NCI-H1417 treated with DMSO at 0.1 percent for 48 hours (cell line): ENCODE data around the gene PHKB.

Experiments
- DNase-seq: peaks from one replicate; lab custom pipeline; 2025; lab: John Stamatoyannopoulos, UW

The PHKB gene

DNA sequence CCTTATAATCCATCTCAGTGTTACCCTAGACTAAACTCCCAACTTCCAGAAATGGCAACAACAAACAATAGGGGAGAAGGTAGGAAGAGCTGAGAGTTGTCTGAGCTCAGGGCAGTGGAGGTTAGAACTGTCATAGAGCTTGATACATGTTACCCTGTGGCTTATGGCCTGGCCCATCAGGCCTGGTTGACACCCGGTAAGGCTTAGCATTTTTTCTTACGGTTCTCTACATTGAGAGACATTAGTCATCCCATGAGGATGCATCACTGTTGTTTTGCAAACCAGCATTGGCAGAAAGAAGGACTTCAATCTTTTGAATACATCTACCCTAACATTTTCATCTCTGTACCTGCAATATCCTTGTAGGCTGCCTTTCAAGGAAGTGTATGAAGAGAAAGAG is 226.6 kb downstream of the PHKB start:
- DNase-seq = no peak

DNA sequence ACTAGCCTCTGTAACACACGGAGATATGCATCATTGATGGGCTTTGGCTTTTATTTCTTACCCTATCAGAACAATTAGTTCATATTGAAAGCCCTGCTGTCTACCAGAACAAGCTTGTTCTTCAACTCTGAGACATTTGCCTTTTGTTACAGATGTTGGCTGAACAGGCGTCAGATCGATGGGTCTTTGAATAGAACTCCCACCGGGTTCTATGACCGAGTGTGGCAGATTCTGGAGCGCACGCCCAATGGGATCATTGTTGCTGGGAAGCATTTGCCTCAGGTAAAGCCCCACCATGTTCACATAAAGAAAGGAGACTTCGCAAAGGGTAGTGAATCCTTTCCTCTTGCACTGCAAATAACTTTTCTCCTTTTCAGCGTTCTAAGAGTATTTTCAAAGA is 232.1 kb downstream of the PHKB start:
- no peak for DNase-seq

DNA sequence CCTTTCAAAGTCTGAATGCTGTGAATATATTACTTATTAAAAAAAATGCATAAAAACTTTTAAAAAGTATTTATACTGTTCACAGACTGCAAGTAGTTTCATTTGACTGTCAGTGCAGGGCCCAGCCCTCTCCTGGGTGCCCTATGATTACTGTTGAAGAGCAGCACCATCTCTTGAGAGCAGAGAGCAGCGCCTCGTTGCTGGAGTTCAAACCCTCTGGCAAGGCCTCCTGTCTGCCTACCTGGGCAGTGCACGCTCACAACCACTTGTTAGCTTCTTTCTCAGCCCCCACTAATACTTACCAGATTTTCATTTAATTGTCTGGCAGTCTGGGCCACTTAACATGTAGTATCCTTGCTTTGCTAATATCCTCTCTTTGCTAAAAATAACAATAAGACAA is 233.4 kb downstream of the PHKB start:
- no peak for DNase-seq

DNA sequence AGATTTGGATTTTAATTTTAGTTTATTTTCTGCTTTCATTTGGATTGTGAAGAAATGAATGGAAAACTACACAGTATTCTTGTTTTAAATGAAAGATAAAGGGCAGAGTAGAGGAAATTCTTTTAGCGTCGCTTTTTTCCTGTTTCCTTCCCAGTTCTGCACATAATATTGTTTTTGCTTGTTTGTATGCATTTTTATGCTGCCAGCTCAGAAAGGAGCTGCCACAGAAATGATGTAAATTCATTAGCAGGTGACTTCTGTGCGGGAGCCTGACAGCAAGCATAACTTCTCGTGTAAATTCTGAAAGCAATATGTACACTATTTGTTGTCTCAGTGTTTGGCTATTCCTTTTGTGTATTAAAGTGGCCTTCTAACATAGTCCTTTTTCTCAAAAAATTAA is 234.6 kb downstream of the PHKB start:
- no peak for DNase-seq

DNA sequence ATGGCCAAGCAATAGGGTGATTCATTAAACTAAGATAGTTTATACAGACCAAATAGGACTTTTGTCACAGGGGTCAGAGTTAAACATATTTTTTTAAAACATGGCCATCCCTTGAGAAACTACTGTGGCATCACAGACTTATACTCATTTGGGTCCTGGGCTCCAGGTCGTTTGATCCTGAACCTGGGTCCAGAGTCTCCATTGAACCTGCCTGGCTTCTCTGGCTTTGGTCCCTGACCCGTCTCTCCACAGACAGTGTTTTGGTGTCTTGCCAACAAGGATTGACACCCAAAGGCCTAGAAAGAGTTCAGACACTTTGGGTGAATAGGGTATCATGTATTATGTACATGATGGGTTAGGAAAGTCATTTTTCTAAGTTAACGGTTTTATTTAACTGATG is 236.7 kb downstream of the PHKB start:
- no peak for DNase-seq

DNA sequence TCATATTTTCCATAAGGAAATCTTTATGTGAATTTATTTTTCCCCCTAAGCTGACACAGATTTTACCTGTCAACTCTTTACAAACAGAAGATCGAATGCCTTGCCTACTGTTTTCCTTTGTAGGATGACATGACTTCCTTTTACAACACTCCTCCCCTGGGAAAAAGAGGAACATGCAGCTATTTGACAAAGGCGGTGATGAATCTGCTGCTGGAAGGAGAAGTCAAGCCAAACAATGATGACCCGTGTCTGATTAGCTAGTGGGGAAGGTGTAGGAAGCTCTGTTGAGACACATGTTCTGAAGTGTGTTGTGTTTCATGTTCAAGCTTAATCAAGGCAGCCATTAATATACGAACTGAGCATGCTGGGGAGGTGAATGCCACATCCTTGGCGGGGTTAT is 238.0 kb downstream of the PHKB start:
- DNase-seq = no peak

DNA sequence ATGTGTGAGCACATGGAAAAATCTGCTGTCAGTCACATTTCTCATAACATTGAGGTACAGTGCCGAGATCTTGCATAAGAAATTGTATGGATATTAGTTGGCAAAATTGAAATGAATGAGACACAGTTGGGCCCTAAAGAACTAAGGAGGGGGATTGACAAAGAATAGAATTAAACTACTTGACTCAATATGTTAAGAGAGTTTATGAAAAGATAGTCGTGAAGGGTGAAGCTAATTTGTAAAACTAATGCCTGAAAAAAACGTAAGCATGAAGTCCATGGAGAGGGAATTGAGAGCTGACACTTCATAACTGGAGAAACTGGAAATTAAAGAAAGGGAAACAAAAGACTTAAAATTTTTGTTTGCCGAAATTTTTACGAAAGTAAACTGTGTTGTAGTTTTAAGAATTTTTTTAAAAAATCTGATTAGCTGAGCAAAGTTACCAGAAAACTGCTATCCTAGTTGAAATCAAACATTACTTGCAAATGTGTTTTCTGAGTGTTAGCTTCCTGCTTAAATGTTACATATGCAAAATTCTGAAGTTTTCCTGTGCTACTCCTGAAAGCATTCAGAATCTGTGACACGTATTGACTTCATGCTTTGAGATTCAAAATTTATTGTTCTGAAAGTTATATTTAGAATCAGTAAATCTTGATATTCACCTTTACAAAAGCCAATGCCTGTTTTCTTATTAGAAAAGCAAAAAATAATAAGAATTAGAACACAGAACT is 239.9 kb downstream of the PHKB start:
- no peak for DNase-seq

DNA sequence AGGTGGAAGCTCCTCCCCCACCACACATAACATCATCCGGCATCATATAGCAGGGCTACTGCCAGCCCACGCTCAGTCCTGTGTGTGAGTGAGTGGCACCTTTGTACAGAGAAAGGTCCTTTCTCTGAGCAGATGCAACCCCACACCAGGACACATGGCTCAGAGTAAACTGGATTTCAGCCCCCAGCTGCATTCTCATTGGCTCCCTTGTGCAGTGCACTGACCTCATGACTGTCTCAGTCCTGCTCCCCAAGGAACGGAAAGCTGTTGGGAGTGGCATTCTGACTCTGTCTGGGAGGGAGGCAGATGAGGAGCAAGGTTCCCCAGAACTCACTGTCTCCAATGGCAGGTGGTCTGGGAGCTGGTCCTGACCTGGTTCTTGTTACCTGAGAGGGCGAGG is 244.1 kb downstream of the PHKB start:
- no peak for DNase-seq

DNA sequence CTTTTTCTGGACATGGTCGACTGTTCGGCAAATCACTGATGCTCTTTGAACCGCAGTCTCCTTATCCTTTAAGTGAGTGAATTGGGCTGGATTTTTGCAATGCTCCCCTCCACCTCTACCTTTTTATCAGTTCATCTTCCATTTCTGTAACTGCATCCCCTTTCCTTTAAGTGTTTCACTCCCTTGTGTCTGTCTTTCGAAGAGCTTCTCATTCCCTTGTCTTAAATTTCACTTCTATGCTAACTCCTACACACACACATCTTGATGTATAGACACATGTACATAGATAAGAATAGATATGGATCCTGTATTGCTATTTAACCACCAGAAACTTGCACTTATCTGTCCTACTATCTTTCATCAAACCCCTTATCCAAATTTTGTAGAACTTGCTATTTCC is 250.7 kb downstream of the PHKB start:
- no peak for DNase-seq

DNA sequence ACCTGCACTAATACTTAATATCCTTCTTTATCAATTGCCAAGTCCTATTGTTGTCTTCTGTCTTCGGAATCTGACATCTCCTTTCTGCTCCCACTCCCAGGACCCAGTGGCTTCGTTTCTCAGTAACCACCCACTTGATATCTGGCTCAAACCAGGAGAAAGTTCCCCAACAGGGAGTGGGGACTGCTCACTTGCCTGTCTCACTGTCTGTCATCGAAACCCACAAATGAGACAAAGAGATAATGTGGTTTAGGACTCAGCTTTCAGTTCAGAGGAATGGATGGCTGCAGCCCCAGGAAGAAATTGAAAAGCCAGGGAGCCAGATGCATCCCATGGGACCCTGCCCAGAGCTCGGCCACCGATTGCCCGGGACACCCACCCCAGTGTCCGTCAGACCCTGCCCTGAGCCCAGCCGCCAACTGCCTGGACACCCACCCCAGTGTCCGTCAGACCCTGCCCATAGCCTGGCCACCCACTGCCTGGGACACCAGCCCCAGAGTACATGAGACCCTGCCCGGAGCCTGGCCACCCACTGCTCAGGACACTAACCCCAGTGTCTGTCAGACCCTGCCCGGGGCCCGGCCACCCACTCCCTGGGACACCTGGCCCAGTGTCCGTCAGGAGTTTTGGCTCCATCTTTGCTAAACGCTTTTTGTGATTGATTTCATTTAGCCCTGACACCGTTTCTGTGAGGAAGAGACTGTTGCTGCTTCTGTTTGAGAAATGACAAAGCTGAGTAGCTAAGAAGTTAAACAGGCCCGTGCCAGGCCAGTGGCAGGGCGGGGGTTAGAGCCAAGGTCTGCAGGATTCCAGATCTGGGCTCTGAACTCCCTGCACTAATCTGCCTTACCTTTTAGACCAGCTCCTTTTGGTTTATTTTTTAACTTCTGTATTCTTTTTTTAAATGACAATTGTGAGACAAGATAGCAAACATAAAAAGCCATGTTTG is 251.4 kb downstream of the PHKB start:
- no peak for DNase-seq

DNA sequence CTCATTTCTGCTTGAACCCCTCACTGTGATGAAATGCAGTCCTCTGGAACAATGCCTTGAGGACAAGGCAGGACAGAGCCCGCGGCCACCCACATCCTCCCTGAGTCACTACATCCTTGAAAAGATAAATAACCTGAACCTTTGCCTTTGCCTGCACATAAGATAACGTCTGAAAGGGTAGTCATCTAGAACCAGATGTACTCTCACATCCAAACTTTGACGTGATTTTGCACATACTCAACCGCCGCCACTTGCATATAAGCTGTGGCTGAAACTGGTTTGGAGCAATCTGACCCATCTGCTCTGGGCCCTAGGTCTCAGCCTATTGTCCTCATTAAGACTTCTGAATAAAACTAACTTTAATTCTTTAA is 252.1 kb downstream of the PHKB start:
- no peak for DNase-seq

DNA sequence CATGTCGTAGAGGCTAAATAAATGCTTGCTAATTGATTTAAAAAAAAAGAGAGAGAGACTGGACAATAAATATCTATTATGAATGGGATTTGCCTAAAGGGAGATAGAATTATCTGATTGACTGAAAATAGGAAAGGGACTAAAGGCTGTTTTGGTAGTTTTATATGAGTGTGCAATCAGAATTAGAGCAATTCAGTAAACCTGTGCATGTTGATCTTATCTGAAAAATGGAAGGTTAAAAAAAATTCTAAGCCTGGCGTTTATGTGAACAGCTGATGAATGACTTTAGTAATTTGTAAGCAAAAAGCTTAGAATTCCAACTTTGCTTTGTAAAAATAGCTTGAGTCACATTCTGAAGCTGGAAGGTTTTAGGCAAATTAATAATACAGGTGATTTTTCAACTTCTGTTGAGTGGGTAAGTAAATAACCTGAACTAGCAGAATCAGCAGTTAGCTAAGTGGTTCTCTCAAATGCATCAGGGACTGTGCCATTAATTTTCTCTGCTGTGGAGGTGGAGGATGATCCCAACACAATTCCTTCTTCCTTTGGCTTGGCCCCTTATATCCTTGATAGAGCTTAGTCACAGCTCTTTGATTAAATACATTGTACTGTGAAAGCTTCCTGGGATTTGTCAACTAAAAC is 254.4 kb downstream of the PHKB start:
- DNase-seq = no peak

DNA sequence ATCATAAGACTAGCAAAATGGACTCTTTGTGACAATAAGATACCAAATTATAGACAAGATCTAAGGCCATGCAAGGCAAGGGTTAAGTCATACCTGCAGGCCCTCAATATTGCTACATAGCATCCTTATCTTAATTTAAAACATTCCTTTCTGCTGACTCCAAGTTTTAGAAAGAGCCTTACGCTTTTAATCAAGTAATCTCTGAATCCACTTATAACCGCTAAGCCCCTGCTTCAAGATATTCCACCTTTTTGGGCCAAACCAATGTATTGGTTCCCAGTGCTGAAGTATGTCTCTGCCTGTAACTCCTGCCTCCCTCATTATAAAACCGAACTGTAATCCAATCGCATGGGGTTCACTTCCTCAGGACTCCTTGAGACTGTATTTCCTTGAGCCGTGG is 255.4 kb downstream of the PHKB start:
- no peak for DNase-seq

DNA sequence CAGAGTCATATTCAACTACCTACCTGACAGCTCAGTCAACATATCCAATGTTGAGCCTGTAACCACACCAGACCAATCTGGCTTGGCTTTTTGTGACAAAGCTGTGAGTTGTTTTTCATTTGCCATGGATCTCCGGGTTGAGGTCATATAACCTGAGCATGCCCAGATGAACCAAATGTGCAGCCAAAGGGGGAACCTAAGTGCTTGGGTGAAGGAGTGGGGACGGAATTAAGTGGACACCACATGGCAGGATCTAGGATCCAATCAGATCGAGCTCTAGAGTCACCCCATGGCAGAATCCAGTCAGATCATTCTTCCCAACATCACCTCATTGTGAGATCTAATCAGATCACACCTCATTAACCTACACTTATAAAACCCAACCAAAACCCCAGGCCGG is 258.6 kb downstream of the PHKB start:
- no peak for DNase-seq

DNA sequence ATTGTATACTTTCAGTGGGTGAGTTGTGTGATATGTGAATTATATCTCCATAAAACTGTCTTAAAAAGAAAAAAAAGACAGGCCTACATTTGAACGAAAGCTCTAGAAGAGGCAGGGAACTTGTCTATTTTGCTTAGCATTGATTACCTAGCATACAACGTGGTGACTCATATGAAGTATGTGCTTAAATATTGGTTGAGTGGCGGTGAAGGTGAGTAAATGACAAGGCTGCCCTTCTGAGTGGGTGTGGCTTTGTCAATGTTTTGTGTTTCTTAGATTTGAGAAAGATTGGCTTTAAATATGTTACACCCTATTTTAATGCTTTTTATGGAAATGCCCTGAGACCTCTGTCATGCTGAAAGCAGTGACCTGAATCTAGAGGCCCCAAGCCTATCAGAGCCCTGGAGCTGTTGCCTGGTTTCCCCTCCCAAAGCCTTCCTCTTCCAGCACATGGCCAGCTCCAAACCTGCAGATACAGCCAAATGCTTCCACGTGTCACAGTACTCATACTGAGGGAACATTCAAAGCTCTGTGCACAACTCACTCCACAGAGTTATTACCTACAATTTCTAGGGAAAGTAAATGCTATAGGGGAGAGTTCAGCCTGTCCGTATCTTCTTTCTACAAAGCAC is 260.0 kb downstream of the PHKB start:
- no peak for DNase-seq

DNA sequence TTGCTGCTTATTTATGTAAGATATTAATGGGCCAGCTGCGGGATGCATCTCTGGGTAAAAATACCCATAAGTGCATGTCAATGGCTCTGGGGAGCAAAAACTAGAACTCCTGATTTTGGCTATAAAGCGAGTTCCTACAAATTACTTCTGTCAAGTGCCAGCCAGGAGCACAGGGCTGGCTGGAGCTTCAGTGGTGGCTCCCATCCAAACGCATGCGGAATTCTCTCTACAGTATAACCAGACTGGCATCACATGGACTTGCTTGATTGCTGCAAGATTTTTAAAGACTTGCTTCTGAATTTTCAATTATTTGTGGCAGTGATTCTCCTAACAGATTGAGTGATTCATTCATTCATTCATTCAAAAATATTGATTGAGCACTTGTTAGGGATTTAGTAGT is 260.9 kb downstream of the PHKB start:
- no peak for DNase-seq

DNA sequence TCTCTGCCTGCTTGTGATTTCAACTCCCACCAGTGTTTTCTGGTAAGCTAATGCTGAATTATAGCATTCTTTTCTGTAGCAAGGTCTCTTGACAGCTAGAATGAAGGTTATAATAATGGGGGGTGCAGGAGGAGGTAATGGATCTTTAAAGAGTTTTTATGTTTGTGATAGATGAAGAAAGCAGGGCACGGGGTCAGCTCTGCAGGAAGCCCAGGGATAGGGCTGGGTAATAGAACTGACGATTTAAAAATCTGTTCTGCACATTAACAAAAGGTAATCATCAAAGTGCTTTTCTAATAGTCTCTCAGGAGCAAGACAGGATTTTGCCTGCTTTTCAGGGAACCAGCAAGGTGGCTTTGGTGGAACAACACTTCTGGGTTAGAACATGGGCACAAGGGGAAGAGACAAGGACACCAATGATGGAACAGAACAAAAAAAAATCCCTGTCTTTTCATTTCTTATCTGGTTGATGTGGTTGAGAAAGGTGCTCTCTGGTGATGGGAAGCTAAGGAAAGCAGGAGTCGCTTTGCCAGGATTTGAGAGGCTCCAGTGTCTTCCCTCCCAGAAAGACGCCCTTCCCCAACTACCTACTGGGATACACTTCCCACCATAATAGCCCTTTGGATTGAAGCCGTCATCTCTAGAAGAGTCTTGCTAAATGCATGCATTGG is 263.1 kb downstream of the PHKB start:
- DNase-seq = no peak

DNA sequence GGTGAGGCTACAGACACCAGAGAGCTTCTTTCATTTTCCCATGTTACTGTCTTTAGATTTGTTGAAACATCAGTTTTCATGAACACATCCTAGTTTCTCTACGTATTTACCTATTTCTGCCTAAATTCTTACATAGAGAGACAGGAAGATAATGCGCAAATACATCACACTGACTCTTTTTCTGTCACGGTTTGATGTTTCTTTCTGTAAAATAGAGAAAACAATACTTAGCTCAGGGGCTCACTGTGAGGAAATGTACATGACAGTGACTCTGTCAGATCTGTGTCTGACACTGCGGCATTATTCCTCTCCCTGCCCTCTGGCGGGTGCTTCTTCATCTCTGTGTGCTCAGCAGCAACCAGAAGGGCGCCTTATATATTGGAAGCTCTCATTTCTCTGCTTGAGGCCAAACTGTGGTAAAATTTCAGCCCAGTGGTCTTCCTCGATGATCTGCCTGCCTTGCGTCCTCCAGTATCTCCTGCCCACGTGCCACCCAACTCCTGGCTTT is 264.1 kb downstream of the PHKB start:
- no peak for DNase-seq

DNA sequence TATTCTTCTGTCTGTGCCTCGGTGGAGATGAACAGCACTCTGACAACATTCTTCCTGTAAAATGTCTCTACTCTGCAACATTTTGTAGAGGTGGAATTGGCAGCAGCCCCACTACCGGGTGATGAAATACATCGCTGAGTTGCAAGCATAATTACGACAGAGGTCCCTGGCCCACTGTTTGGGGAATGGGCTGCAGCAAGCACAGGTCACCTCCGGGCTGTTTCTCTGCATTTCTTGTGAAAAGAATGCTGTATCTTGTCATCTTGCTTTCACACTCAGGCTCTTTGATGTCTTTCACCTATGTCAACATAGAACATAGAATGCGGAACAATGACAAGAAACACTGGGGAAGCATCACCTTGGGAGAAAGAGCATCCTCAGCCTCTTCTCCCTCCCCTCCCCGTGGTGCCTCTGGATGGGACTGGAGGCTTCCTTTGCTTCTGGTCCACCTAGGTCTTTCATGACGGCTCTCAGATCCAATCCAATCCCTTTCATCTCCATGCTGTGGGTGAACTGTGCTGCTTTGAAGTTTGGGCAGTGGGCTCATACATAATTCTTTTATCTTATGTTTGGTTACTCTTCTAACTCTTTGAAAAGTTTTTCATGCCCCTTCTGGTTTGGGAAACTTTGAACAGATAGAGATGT is 265.0 kb downstream of the PHKB start:
- no peak for DNase-seq

DNA sequence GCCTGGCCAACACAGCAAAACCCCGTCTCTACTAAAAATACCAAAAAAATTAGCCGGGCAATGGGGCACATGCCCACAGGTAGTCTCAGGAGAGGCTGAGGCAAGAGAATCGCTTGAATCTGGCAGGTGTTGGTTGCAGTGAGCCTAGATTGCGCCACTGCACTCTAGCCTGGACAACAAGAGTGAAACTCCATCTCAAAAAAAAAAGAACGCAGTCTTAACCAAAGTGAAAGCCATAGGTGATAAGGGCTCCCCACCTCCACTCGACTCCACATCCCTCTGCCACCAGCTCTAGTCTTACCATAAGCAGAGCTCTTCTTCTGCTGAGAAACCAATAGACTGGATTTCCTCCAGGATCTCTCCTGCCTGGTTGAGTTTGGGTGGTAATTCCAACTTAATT is 266.0 kb downstream of the PHKB start:
- DNase-seq = no peak

DNA sequence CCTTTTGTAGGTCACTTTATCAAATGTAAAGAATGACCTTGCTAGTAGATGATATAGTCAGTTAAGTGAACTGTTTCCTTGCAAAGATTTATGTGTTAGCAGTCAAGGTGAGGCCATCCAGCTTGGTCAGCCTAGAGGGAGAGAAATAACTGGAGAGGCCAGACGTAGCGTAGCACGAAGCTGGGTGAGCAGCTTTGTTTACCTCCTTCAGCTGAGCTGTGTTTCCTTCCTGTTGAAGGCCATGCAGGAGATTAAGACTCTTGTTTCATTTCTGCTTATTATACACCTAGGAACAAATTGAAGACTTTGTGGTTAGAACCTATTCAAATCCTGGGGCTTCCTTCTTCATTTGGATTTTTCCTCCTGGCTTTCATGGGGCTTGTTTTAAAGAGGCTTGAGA is 267.1 kb downstream of the PHKB start:
- DNase-seq = no peak
